HG02571 (cell line): ENCODE measurements around the gene NPHP1.
"Not testable (repeated sequence)": the region's sequence is repeated elsewhere in the genome, so short reads cannot be mapped to it uniquely, and the experiment has no call there.

Experiments
- ATAC-seq: cut with Tn5 transposase; IDR thresholded peaks from one replicate; pipeline ENCODE4 v1.9.1; 2021; ENCODE audit warnings: mild to moderate bottlenecking, moderate library complexity; ENCODE audit not compliant: unreplicated experiment

NPHP1 gene

GRCh38 chr2:110198016-110198415, 6.8 kb downstream of the NPHP1 start:
- no peak for ATAC-seq

GRCh38 chr2:110197452-110197851, 7.4 kb downstream of the NPHP1 start:
- no peak for ATAC-seq

GRCh38 chr2:110190169-110190568, 14.6 kb downstream of the NPHP1 start:
- ATAC-seq: not testable (repeated sequence)

- no peak for ATAC-seq
Measured at GRCh38 chr2:110182449-110182848, 22.4 kb downstream of the NPHP1 start.

- no peak for ATAC-seq
Measured at GRCh38 chr2:110180036-110180435, 24.8 kb downstream of the NPHP1 start.

GRCh38 chr2:110173523-110173922, 31.3 kb downstream of the NPHP1 start:
- no peak for ATAC-seq

- ATAC-seq: no peak
Measured at GRCh38 chr2:110172506-110172905, 32.3 kb downstream of the NPHP1 start.

- ATAC-seq: no peak
Measured at GRCh38 chr2:110170102-110170501, 34.7 kb downstream of the NPHP1 start.

- ATAC-seq: no peak
Measured at GRCh38 chr2:110167326-110168000, 37.4 kb downstream of the NPHP1 start.

- no peak for ATAC-seq
Measured at GRCh38 chr2:110166266-110166665, 38.5 kb downstream of the NPHP1 start.

GRCh38 chr2:110157153-110157793, 47.5 kb downstream of the NPHP1 start:
- no peak for ATAC-seq

- ATAC-seq: not testable (repeated sequence)
Measured at GRCh38 chr2:110154828-110155227, 50.0 kb downstream of the NPHP1 start.

GRCh38 chr2:110154188-110154587, 50.6 kb downstream of the NPHP1 start:
- ATAC-seq: not testable (repeated sequence)

GRCh38 chr2:110153416-110153815, 51.4 kb downstream of the NPHP1 start:
- ATAC-seq: no peak

GRCh38 chr2:110152943-110153342, 51.9 kb downstream of the NPHP1 start:
- ATAC-seq: no peak

- no peak for ATAC-seq
Measured at GRCh38 chr2:110149330-110150220, 55.2 kb downstream of the NPHP1 start.

- no peak for ATAC-seq
Measured at GRCh38 chr2:110146945-110147332, 57.9 kb downstream of the NPHP1 start.

- no peak for ATAC-seq
Measured at GRCh38 chr2:110146183-110146944, 58.4 kb downstream of the NPHP1 start.

GRCh38 chr2:110143982-110144381, 60.8 kb downstream of the NPHP1 start:
- no peak for ATAC-seq

GRCh38 chr2:110140401-110140800, 64.4 kb downstream of the NPHP1 start:
- no peak for ATAC-seq

GRCh38 chr2:110134025-110134424, 70.8 kb downstream of the NPHP1 start:
- ATAC-seq: no peak
